Activated T-helper 1 cell treated with Interleukin-2 at 50 U/mL for 16 hours (primary cell): Measurements from ENCODE around the gene PLXNA2.

Source experiments
- DNase-seq: peaks from one replicate; pipeline ENCODE4 v3.0.0-alpha.2; 2020; ENCODE audit warnings: low read depth

PLXNA2 gene

GRCh38 chr1:208164609-208165008 lies 79.6 kb downstream of the PLXNA2 start:
- no peak for DNase-seq

GRCh38 chr1:208163539-208163938 lies 80.6 kb downstream of the PLXNA2 start:
- no peak for DNase-seq

GRCh38 chr1:208162903-208163302 lies 81.3 kb downstream of the PLXNA2 start:
- no peak for DNase-seq

DNA sequence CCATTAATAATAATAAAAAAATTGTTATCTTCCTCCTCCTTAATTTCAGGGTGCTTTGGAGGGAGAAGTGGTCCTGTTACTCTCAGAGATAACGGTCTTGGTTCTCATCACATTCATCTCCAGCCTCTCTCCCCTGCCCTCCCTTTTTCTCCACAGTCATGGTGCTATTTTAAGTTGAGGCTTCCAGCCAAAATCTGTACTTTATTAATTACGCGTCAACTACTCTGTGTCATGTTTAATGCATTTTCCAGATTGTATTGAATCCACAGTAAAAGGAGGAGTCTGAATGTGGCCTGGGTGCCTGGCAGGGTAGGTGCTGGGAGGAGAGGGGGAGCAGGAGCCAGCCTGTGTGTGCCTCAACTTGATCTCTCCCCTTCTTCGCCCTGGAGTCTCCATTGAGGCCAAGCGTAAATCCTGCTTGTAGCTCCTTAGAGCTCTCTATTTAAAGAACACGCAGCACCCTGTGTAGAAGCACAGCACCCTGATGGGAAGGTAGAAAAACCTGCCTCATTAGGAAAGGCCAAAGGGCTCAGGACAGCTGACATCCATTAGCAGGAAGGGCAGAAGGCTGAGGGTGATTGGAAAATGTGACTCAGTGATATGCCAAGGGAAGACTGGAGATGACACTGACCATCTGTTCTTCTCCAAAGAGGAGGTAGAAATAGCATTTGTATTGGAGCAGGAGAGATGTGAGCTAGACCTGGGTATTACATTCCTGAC lies 82.4 kb downstream of the PLXNA2 start:
- DNase-seq = no peak

- no peak for DNase-seq
These were observed 83.2 kb downstream of the PLXNA2 start for GRCh38 chr1:208161005-208161404.

DNA sequence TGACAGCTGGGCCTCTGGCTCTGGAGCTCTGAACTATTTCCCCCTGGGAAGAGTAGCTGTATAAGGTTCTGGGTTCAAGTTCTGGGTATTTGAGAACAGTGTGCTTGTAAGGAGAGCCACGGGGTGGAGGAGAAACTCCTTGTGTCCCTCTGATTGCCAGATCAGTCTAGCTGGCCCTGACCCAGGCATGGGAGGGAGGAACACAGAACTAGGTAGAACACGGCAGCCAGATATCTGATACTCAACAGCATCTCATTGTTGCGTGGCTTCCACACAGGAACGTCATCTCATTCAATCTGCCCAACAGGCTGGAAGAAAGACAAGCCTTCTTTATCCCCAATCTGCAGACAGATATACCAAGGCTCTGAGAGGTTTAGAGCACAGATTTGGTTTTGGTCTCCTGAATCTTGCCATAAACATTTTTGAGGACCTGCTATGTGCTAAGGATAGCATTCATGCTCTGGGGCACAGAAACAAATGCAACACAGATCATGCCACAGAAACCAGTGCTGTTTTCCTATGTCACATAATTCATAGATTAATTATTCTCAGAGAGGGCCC lies 83.8 kb downstream of the PLXNA2 start:
- DNase-seq = no peak

- DNase-seq = no peak
These were observed 84.5 kb downstream of the PLXNA2 start for GRCh38 chr1:208159555-208160258.

GRCh38 chr1:208158640-208159554 lies 85.3 kb downstream of the PLXNA2 start:
- no peak for DNase-seq

GRCh38 chr1:208157769-208158168 lies 86.4 kb downstream of the PLXNA2 start:
- DNase-seq = no peak

DNA sequence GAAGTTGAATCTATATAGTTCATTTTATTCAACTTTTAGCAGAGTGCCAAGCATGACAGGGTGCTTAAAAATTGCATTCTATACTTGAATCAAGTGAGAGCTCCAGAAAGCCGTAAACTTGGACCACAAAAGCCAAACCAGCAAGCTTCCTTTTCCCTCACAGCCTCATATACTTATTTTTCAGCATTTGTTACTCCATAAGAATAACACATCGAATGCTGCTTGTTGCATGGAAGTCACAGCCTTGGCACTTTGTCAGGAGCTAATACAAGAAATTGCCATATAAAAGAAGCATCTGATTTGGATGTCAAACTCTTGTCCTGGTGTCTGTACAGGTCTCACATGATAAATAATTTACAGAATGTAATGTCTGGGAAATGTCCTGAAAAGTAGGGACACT lies 87.4 kb downstream of the PLXNA2 start:
- DNase-seq = no peak

DNA sequence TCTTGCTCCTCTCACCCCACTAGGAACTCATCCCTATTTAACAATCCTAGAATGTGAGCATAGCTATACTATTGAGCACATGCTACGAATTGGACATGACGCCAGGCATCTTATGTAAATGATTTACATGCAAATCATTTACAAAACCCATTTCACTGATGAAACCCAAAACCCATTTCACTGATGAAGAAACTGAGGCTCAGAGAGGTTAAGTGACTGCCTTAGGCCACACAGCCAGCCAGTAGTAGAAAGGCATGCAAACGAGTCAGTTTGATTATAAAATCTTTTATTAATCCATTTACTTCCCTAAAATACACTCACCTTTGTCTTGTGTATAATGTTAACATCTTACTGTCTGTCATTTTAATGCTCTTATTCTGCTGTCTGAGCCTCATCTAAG lies 87.9 kb downstream of the PLXNA2 start:
- DNase-seq = no peak

DNA sequence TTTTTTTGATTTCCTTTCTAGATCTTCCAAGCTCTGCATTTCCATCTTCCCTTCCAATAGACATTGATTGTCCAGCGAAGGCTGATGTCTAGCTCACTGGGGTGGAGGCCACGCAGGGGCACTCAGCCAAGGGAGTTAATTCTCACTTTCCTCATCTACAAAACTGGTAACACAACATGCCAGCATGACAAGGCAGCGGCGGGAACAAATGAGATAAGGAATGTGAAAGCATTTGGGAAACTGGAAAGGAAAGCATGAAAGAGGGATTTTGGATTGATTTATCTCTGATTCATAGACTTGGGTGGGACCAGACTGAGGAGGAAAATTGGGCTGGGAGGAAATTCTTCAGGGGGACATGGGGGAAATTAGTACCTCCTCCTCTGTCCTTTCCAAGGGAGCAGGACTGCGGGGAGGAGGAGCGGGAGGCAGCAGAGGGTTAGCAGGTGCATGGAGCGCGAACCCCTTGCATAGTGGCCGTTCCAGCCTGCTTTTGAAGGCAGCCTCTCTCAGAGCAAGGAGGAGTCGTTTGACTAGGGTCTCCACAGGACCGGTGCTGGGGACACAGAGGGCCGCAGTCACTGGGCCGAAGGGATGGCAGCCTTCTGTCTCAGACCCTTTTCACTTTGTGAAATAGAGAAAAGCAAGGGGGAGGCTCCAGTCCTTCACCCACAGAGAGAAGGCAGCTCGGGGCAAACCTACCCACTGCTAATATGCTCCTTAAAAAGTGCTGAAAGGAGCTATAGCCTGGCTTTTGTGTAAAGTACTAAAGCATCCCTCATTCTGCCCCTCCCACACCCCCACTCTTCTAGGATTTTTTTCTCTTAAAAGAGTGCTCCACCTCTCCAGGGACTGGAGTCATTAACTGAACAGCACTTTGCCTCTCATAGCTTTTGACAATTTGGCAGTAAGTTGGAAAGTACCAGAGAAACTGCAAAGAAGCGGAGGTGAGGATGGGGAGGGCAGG lies 89.2 kb downstream of the PLXNA2 start:
- DNase-seq = no peak

DNA sequence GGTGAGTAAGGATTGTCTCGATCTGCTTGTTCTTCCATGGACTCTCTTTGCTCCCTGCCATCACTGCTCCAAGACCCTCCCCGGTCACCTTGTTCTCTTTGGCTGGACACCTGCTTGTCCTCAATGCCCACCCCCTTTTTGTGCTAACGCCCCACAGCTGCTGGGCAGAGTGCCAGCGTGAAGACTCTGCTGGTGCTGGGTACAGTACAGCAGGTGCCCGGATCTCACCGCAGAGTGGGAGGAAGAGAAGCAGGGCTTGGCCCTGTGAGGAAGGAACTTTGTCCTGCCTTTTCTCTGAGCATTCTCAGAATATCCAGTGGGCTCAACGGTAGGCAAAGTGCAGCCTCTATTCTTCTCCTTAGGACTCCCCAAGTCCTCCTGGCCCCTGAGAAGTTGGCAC lies 90.1 kb downstream of the PLXNA2 start:
- DNase-seq = no peak

DNA sequence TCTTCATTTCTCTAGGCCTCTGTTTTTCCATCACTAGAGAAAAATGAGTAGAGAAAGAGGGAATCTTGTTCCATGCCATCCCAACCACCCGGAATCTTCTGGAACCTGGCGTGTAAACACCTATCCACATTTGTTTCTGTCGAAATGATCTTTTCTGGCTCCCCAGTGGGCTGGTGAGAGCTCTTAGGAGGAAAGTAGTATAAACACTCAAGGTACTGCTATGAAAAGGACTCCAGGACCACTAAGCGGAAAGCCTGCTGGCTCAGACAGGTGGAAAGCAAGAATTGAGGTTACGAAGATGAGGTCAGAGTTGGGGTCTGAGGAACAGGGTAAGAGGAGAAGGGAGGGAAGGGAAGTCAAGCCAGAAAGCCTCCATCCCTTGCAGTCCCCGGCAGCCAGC lies 90.8 kb downstream of the PLXNA2 start:
- no peak for DNase-seq

DNA sequence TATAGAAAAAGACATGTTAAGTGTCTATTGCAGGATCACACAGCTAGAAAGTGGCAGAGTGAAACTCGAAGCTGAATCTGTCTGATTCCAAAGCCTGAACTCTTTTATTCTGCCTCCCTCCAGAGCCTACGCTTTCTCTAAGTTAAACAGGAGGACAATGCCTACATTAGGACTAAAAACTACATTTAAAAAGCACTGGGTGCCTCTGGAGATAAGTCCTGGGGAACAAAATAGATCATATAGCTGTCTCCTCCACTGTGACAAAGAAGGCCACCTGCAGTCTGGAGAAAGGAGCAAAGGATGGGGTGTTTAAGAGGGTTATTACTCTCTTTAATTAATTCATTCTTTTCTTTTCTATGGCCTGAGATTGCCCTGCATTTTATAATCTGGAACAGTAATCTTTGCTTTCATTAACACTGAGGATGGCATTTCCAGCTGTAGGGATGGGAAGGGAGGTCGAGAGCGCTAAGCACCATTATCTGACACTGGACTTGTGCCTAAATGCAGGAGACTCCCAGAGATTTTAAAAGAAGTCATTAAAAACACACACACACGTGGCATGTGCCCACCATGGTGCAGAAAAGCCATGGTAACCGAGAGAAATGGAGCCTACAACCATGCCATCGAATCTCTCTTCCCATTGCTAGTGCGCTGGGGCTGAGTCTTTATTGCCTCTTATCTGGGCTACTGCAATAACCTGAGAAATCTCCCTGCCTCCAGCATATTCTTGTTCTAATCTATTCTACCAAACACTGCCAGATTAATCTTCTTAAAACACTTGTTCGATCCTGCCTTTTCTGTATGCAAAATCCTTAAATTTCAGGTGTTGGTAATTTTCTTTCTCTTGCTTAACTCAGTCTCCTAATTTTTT lies 92.2 kb downstream of the PLXNA2 start:
- no peak for DNase-seq

DNA sequence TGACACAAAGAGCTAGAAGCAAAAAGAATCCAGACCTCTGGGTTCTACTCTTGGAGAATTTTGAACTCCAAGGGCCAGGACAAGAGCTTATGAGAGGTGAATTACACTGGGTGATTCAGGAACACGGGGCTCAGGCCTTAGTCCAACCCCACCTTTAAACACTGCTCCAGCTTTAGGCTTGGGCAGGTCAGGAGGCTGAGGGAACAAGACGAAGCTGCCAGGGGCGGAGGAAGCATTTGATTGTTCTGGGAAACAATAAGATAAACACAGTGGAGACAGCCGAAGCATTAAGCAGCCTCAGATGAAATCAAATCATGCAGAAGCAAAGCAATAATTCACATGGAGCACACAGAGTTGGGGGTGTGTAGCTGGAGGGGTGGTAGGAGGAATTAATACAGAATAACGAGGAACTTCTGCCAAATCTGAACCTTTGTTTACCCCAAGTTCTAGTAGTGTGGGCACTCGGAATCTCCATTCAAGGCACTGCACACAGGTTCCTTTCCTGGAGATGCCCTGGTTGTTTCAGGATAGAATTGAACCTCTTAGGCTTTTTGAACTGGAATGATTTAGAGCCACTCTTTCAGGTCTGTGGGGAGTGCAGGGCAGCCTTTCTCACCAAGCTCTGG lies 93.2 kb downstream of the PLXNA2 start:
- DNase-seq = no peak

DNA sequence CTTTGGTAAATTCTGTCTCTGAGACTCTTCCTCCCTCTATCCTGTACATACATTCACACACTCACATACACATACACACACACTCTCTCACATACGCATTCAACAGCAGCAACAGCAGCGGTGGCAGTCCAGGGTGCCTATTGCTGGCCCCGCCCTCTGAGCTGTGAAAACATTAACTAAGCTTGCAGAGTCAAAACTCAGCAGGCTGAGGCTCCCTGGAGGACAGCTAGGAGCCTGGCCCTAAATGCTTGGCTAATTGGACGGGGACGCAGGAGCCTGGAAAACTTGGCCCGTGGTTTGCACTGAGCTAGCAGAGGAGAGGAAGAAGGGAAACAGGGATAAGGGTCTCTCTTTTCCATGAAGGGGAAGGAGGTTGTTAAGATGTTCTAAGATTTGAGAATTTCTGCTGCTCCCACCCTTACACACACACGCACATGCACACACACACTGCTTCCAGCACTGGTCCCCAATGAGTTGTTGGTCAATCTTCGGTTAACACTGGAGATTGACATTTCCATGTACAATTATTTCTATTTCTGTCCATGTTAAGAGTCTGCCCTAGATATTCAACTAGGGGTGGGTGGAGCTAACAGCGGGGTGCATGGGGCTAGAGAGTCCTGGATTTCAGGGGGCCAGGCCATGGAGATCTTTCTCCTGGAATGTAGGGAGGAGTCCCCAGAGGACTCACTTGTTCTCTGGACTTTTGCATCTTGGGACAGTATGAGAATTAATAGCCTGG lies 94.2 kb downstream of the PLXNA2 start:
- no peak for DNase-seq

GRCh38 chr1:208149213-208149612 lies 95.0 kb downstream of the PLXNA2 start:
- no peak for DNase-seq

GRCh38 chr1:208148380-208148779 lies 95.8 kb downstream of the PLXNA2 start:
- no peak for DNase-seq
